Liver (tissue), 3 donors: ENCODE measurements around the gene DCLK2.

Source experiments
- ATF3 ChIP-seq: IDR thresholded peaks from 2 replicates; pipeline ENCODE4 v1.6.1; 2016; ENCODE audit warnings: antibody characterized with exemption
- GABPA ChIP-seq, 2 donors: IDR thresholded peaks in 1 of 2; conservative IDR thresholded peaks in 1 of 2; 2 replicates each; pipeline ENCODE4 v1.6.1; 2016; ENCODE audit warnings: antibody characterized with exemption in 2 of 2, mild to moderate bottlenecking in 1 of 2, moderate library complexity in 1 of 2
- RAD21 ChIP-seq, 2 donors: IDR thresholded peaks; 2 replicates each; pipeline ENCODE4 v1.6.1; 2016; ENCODE audit warnings: antibody characterized with exemption in 2 of 2, mild to moderate bottlenecking in 2 of 2
- RXRA ChIP-seq, 2 donors: IDR thresholded peaks; 2 replicates each; pipeline ENCODE4 v1.6.1; 2017 to 2018; ENCODE audit warnings: antibody characterized with exemption in 2 of 2, mild to moderate bottlenecking in 1 of 2
- SP1 ChIP-seq: IDR thresholded peaks from 2 replicates; pipeline ENCODE4 v1.6.1; 2018; ENCODE audit warnings: antibody characterized with exemption, mild to moderate bottlenecking
- TAF1 ChIP-seq: conservative IDR thresholded peaks from 2 replicates; pipeline ENCODE4 v1.6.1; 2016; ENCODE audit warnings: antibody characterized with exemption, mild to moderate bottlenecking
- YY1 ChIP-seq: IDR thresholded peaks from 2 replicates; pipeline ENCODE4 v1.6.1; 2016; ENCODE audit warnings: antibody characterized with exemption, mild to moderate bottlenecking
- TF ChIP-seq, protein P1 (sequence below): fragments of 150-350 bp; IDR thresholded peaks from 2 replicates; pipeline ENCODE4 v1.5.1; 2017; ENCODE audit warnings: improper control_type of control experiment, low read depth, low read length; ENCODE audit not compliant: missing input control
- TF ChIP-seq, protein P2 (sequence below): IDR thresholded peaks from 2 replicates; pipeline ENCODE4 v1.6.1; 2016; ENCODE audit warnings: antibody characterized with exemption
- donor health status: healthy.
- donor health status: healthy.

DNA sequence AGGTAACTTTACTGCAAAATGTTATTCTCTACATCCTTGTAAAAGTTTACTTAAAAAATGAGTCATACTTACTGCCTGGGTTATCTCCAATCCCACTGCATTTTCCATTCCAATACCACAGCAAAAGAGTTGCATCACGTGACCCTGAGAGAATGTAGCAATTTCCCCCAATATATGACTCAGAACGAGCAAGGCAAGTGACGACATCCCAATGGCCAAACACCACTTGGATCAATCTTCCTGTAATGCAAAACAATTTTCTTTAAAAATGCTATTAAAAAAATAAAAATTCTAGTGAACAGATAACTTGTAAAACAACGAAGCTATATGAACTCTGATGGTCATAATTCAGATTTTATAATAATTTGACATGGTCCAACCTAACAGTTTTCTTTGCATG lies 224.3 kb downstream of the DCLK2 start:
- TF ChIP-seq RXRA (IDR thresholded peaks at IDR 0.05), result peak in 1 of 2 donors; percentile 17
- TF ChIP-seq, protein P1, sequence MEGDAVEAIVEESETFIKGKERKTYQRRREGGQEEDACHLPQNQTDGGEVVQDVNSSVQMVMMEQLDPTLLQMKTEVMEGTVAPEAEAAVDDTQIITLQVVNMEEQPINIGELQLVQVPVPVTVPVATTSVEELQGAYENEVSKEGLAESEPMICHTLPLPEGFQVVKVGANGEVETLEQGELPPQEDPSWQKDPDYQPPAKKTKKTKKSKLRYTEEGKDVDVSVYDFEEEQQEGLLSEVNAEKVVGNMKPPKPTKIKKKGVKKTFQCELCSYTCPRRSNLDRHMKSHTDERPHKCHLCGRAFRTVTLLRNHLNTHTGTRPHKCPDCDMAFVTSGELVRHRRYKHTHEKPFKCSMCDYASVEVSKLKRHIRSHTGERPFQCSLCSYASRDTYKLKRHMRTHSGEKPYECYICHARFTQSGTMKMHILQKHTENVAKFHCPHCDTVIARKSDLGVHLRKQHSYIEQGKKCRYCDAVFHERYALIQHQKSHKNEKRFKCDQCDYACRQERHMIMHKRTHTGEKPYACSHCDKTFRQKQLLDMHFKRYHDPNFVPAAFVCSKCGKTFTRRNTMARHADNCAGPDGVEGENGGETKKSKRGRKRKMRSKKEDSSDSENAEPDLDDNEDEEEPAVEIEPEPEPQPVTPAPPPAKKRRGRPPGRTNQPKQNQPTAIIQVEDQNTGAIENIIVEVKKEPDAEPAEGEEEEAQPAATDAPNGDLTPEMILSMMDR, result no peak
- TF ChIP-seq ATF3, result peak; percentile 90
- TF ChIP-seq, protein P2, sequence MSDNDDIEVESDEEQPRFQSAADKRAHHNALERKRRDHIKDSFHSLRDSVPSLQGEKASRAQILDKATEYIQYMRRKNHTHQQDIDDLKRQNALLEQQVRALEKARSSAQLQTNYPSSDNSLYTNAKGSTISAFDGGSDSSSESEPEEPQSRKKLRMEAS, result no peak
- peak in 1 of 2 donors; percentile 12 for TF ChIP-seq RAD21 (IDR thresholded peaks at IDR 0.05)
- no peak for TF ChIP-seq GABPA (IDR thresholded peaks at IDR 0.05 in 1 of 2, conservative IDR thresholded peaks at IDR 0.05 in 1 of 2)
- TF ChIP-seq YY1, result no peak
- no peak for TF ChIP-seq TAF1
- no peak for TF ChIP-seq SP1
